Upper lobe of right lung (tissue), 1 donor: Measurements from ENCODE around the gene PAX5. TPM values are rescaled to one million over a fixed set of nuclear protein-coding genes. Genes with fewer than 3 reads are reported as not detected.

Source experiments
- ATAC-seq: fragments of 200-7000 bp; cut with Tn5 transposase; one replicate; pipeline ENCODE4 v1.9.1; 2020; ENCODE audit warnings: mild to moderate bottlenecking, moderate library complexity
- DNase-seq: peaks from one replicate; pipeline ENCODE4 v3.0.0-alpha.2; 2020
- H3K27ac ChIP-seq: fragments of 200-600 bp; one replicate; pipeline ENCODE4 v1.8.0; 2022
- H3K27me3 ChIP-seq: fragments of 200-600 bp; one replicate; pipeline ENCODE4 v1.8.0; 2022; ENCODE audit warnings: mild to moderate bottlenecking
- H3K36me3 ChIP-seq: fragments of 200-600 bp; one replicate; pipeline ENCODE4 v1.8.0; 2022
- H3K4me1 ChIP-seq: fragments of 200-600 bp; one replicate; pipeline ENCODE4 v1.8.0; 2022
- H3K4me3 ChIP-seq: fragments of 200-600 bp; one replicate; pipeline ENCODE4 v1.8.0; 2022; ENCODE audit warnings: mild to moderate bottlenecking
- H3K9me3 ChIP-seq: fragments of 200-600 bp; one replicate; pipeline ENCODE4 v1.8.0; 2022
- intact Hi-C: fragments of 100-400 bp; cut with DNase I; formaldehyde crosslinking; loops from one replicate; pipeline ENCODE4 v1.11.0; 2022
- total RNA-seq: library from RNA; stranded (reverse); fragmentation: NEBNext Ultra II Directional; extraction: Animal tissue kit (Norgen Biotek cat#: 25700); gene quantifications from one replicate; pipeline ENCODE4 v1.2.1, GENCODE V29; 2021
- TF ChIP-seq, protein P1 (sequence below): fragments of 200-600 bp; IDR thresholded peaks from one replicate; pipeline ENCODE4 v1.8.0; 2022; ENCODE audit warnings: antibody characterized with exemption
- donor health status: DM: no; HTN: yes; CAD: no; lungs with severe emphysema.

PAX5 gene
- total RNA-seq, 1 donor from 2014 or later, result 0.23 TPM

DNA sequence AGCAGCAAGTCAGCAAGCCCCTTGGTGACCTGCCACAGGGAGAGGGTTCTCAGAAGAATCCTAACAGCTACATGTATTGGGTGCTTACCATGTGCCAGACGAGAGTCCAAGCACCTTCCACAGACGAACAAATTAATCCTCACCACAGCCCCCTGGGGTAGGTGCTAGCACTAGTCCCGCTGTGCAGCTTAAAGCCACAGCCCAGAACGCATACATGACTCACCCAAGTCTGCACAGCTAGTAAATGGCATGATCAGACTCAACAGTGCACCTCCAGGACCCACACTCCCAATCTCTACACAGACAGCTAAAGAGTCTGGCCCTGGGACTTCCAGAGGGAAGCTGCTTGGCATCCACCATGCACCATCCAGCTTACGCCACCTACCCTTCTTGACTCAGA lies 111.5 kb downstream of the PAX5 start:
- Histone ChIP-seq H3K27ac (no peak overlapping the region), H3K27me3 (no peaks in the 10 kb centered on the region), H3K36me3 (no peaks in the 10 kb centered on the region), H3K4me3 (no peak overlapping the region), H3K9me3 (no peaks in the 10 kb centered on the region), H3K4me1 (no peaks in the 10 kb centered on the region)
- TF ChIP-seq, protein P1, sequence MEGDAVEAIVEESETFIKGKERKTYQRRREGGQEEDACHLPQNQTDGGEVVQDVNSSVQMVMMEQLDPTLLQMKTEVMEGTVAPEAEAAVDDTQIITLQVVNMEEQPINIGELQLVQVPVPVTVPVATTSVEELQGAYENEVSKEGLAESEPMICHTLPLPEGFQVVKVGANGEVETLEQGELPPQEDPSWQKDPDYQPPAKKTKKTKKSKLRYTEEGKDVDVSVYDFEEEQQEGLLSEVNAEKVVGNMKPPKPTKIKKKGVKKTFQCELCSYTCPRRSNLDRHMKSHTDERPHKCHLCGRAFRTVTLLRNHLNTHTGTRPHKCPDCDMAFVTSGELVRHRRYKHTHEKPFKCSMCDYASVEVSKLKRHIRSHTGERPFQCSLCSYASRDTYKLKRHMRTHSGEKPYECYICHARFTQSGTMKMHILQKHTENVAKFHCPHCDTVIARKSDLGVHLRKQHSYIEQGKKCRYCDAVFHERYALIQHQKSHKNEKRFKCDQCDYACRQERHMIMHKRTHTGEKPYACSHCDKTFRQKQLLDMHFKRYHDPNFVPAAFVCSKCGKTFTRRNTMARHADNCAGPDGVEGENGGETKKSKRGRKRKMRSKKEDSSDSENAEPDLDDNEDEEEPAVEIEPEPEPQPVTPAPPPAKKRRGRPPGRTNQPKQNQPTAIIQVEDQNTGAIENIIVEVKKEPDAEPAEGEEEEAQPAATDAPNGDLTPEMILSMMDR, result no peak
- intact Hi-C loops, result no loop called here
- no peak for DNase-seq
- no peak for ATAC-seq

DNA sequence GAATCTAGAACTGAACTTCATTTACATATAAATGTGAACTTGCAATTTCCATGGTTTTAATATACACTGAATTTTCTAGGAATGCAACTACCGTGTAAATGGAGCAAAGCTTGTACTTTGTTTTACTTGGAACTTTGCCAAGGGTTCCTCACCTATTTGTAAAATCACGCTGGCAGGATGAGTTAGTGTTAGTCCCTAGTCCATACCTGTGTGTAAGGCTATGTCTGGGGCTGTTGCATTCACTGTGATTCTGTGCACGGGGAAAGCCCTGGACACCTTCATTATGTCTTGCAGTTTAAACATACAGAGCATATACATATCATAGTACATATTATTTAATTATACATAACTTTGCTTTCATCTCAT lies 119.9 kb downstream of the PAX5 start:
- H3K4me3 ChIP-seq, result no peak overlapping the region
- H3K9me3 ChIP-seq, result no peaks in the 10 kb centered on the region
- TF ChIP-seq, protein P1, result no peak
- H3K27me3 ChIP-seq, result peaks cover 38% of the 10 kb centered on the region
- H3K27ac ChIP-seq, result no peak overlapping the region
- ATAC-seq (no peak), DNase-seq (no peak)
- H3K36me3 ChIP-seq, result no peaks in the 10 kb centered on the region
- intact Hi-C loops, result no loop called here
- H3K4me1 ChIP-seq, result no peaks in the 10 kb centered on the region

DNA sequence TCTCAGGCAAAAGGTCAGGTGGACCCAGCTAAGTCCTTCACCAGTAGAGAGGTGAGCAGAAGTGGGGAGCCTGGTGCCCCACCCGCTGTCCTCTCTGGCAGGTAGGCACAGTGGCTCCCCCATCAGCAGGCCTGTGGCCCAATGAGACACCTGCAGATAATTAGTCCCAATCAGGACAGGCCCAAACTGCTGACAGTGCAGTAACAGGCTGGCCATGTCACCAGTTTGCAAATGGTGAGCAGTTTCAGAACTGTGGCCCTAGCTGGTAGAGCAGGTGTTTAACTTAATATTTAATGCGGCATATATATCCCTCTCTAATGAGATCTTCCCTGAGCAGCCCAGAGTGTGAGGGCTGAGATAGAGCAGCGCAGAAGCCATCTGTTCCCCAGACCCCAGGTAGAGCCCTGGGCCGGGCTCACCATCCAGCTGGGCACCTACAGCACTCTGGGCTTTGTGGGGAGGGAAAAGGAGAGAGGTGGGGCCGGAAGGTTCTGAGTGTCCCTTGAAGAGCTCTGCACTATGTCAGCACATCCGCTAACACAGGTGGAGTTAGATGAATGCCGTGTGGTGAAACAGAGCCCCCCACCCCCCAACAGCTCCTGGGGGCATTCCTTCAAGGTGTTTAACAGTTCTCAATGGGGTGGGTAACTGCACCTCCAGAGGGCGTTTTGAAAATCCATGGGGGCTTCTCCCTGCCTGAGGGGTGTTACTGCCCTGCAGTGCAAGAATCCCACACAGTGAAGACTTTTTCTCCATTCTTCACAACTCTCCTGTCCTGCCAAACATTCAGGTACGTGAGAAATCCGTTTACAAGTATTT lies 120.5 kb downstream of the PAX5 start:
- Histone ChIP-seq H3K9me3 (no peaks in the 10 kb centered on the region), H3K4me3 (no peak overlapping the region), H3K27me3 (peaks cover 38% of the 10 kb centered on the region), H3K4me1 (no peaks in the 10 kb centered on the region), H3K36me3 (no peaks in the 10 kb centered on the region), H3K27ac (no peak overlapping the region)
- ATAC-seq (peak; percentile 10), DNase-seq (no peak)
- TF ChIP-seq, protein P1, result no peak
- intact Hi-C loops, result no loop called here

DNA sequence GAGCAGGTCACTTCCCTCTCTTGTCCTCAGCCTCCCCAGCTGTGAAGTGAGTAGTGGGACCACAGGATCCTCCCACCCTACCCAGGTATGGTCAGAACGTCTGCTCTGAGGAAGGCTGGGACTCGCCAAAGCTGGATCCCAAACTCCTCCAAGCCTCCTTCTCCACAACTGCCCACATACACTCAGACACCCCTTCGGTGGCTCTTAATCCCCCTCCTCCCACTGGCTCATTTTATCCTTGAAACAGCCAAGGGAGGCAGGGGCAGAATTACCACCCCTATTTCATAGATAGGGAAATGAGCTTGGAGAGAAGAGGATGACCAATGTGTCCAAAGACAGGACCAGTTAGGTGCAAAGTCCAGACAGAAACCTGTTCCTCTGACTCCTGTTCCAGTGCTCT lies 121.4 kb downstream of the PAX5 start:
- DNase-seq, result no peak
- Histone ChIP-seq H3K27me3 (peaks cover 38% of the 10 kb centered on the region), H3K4me1 (no peaks in the 10 kb centered on the region), H3K36me3 (no peaks in the 10 kb centered on the region), H3K4me3 (no peak overlapping the region), H3K9me3 (no peaks in the 10 kb centered on the region), H3K27ac (no peak overlapping the region)
- TF ChIP-seq, protein P1, result no peak
- intact Hi-C loops, result no loop called here
- ATAC-seq, result no peak

DNA sequence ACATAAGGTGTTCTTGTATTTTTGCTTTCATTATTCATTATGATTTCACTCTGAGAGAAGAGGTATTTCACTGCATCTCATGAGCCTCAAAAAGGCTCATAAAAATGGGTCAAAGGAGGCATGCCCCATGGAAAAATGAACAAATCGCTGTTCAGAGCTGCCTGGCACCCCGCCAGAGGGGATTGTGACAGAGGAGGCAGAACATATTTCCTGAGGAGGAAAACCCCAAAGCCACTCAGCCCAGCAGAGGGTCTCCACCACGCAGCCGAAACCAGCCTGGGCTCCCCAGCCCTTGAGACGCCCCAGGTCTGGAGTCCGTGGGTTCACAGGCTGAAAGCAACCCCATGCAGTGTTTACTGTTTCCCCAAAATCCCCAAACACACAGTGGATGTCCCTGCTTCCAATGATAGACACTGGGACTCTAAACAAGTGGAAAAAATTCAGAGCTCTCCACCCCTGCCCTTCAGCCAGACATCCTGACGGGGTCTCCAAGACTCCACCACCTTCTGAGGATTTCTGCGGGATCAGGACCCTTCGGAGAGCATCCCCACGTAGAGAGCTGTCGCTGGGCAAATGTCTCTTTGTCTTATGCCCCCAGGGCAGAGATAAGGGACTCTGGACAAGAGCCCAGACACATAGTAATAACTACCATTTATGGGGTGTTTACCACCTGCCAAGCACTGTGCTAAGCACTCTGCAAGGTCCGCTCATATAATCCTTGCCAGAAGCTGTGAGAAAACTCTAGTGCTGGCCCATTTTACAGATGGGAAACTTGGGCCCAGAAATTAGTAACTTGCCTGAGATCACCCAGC lies 122.3 kb downstream of the PAX5 start:
- H3K9me3 ChIP-seq, result no peaks in the 10 kb centered on the region
- no peaks in the 10 kb centered on the region for H3K36me3 ChIP-seq
- no peak for ATAC-seq
- intact Hi-C loops, result no loop called here
- H3K4me1 ChIP-seq, result no peaks in the 10 kb centered on the region
- DNase-seq, result no peak
- H3K4me3 ChIP-seq, result no peak overlapping the region
- H3K27me3 ChIP-seq, result peaks cover 38% of the 10 kb centered on the region
- no peak overlapping the region for H3K27ac ChIP-seq
- TF ChIP-seq, protein P1, result no peak
